Testis (tissue), 2 donors: Measurements from ENCODE around the gene TMEM201.

Experiments used
- POLR2A ChIP-seq: fragments of 450-650 bp; IDR thresholded peaks from one replicate; pipeline ENCODE4 v1.6.1; 2017; ENCODE audit warnings: antibody characterized with exemption, mild to moderate bottlenecking, moderate library complexity
- TF ChIP-seq, protein P1 (sequence below), 3 experiments: fragments of 450-650 bp in 2 of 3; fragments of 200-600 bp in 1 of 3; sonication (generic) in 1 of 3; IDR thresholded peaks; one replicate each; pipeline ENCODE4 v1.5.1; 2016 to 2019; ENCODE audit warnings: antibody characterized with exemption in 3 of 3, mild to moderate bottlenecking in 2 of 3, moderate library complexity in 1 of 3

DNA sequence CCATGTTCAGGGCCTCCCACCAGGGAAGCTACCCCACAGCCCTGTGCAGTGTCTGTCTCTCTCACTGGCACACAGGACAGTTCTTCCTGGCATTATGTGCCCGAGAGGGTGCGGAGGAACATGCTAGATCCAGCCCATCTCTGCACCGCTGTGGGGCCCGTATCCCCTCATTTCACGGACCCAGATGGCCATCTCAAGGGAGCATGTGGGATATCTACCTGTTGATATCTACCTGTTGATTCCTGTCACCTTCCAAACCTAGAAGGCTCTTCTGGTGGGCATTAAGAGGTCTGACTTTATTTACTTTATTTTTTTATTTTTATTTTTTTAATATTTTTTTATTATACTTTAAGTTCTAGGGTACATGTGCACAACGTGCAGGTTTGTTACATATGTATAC, 74.5 kb downstream of the TMEM201 start:
- TF ChIP-seq, protein P1, sequence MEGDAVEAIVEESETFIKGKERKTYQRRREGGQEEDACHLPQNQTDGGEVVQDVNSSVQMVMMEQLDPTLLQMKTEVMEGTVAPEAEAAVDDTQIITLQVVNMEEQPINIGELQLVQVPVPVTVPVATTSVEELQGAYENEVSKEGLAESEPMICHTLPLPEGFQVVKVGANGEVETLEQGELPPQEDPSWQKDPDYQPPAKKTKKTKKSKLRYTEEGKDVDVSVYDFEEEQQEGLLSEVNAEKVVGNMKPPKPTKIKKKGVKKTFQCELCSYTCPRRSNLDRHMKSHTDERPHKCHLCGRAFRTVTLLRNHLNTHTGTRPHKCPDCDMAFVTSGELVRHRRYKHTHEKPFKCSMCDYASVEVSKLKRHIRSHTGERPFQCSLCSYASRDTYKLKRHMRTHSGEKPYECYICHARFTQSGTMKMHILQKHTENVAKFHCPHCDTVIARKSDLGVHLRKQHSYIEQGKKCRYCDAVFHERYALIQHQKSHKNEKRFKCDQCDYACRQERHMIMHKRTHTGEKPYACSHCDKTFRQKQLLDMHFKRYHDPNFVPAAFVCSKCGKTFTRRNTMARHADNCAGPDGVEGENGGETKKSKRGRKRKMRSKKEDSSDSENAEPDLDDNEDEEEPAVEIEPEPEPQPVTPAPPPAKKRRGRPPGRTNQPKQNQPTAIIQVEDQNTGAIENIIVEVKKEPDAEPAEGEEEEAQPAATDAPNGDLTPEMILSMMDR (IDR thresholded peaks at IDR 0.05), result no peak
- TF ChIP-seq POLR2A, result no peak
